Keratinocyte (primary cell): Measurements from ENCODE around the gene ZNF346. TPM values are rescaled to one million over a fixed set of nuclear protein-coding genes. Genes with fewer than 3 reads are reported as not detected.

Source experiments
- DNase-seq: peaks from one replicate; pipeline ENCODE4 v3.0.0-alpha.2; 2011; ENCODE audit warnings: low read depth, missing footprints, low spot score
- FAIRE-seq: peaks from 2 replicates; lab custom pipeline; 2011; peaks lifted over from hg19 to GRCh38; lab: Jason Lieb, UNC
- H2AFZ ChIP-seq: 2 replicates; pipeline ENCODE4 v1.6.0; 2012; ENCODE audit warnings: low read length, control low read depth, inconsistent platforms; ENCODE audit not compliant: control insufficient read depth
- H3K27ac ChIP-seq: 2 replicates; pipeline ENCODE4 v1.5.1; 2011; ENCODE audit warnings: low read length; ENCODE audit not compliant: control insufficient read depth, insufficient read depth
- H3K27me3 ChIP-seq: 3 replicates; pipeline ENCODE4 v1.6.0; 2011; ENCODE audit warnings: low read length; ENCODE audit not compliant: control insufficient read depth, insufficient read depth; ENCODE audit errors: extremely low read depth
- H3K36me3 ChIP-seq, 2 experiments: 2 replicates in 1 of 2; 3 replicates in 1 of 2; pipeline ENCODE4 v1.5.1; 2011; ENCODE audit warnings: low read length in 2 of 2, mild to moderate bottlenecking in 1 of 2; ENCODE audit not compliant: control insufficient read depth in 2 of 2, insufficient read depth in 2 of 2; ENCODE audit errors: extremely low read depth in 1 of 2
- H3K4me1 ChIP-seq: 3 replicates; pipeline ENCODE4 v1.5.1; 2011; ENCODE audit warnings: low read length; ENCODE audit not compliant: control insufficient read depth, insufficient read depth; ENCODE audit errors: extremely low read depth
- H3K4me2 ChIP-seq: 3 replicates; pipeline ENCODE4 v1.6.0; 2011; ENCODE audit warnings: low read depth, low read length; ENCODE audit not compliant: control insufficient read depth, insufficient read depth; ENCODE audit errors: extremely low read depth
- H3K4me3 ChIP-seq, 3 experiments: fragments of 200-600 bp in 1 of 3; sonication (generic) in 1 of 3; 2 replicates in 2 of 3; 3 replicates in 1 of 3; pipeline ENCODE4 v1.5.1; 2011 to 2016; ENCODE audit warnings: low read length in 3 of 3, mild to moderate bottlenecking in 3 of 3, control low read depth in 2 of 3, inconsistent platforms in 1 of 3, low read depth in 1 of 3, mixed read lengths in 1 of 3, mixed run types in 1 of 3, moderate library complexity in 1 of 3; ENCODE audit not compliant: control insufficient read depth in 2 of 3, insufficient read depth in 2 of 3; ENCODE audit errors: extremely low read depth in 1 of 3
- H3K79me2 ChIP-seq: 2 replicates; pipeline ENCODE4 v1.6.0; 2012; ENCODE audit warnings: low read length; ENCODE audit not compliant: control insufficient read depth, insufficient read depth
- H3K9ac ChIP-seq: 3 replicates; pipeline ENCODE4 v1.6.0; 2011; ENCODE audit warnings: low read length; ENCODE audit not compliant: control insufficient read depth, insufficient read depth; ENCODE audit errors: extremely low read depth
- H3K9me1 ChIP-seq: 3 replicates; pipeline ENCODE4 v1.6.0; 2011; ENCODE audit warnings: low read length; ENCODE audit not compliant: control insufficient read depth, insufficient read depth; ENCODE audit errors: extremely low read depth
- H3K9me3 ChIP-seq: 2 replicates; pipeline ENCODE4 v1.5.1; 2012; ENCODE audit warnings: low read depth, low read length; ENCODE audit not compliant: control insufficient read depth
- H4K20me1 ChIP-seq: 3 replicates; pipeline ENCODE4 v1.6.0; 2011; ENCODE audit warnings: low read length; ENCODE audit not compliant: control insufficient read depth, insufficient read depth; ENCODE audit errors: extremely low read depth
- CTCF ChIP-seq, 3 experiments: IDR thresholded peaks in 1 of 3; conservative IDR thresholded peaks in 1 of 3; optimal IDR thresholded peaks in 1 of 3; 2 replicates in 2 of 3; 3 replicates in 1 of 3; pipeline versions ENCODE3 to v1.5.1; 2011; ENCODE audit warnings: low read length in 3 of 3, mild to moderate bottlenecking in 3 of 3, moderate library complexity in 2 of 3, control low read depth in 1 of 3, inconsistent platforms in 1 of 3; ENCODE audit not compliant: insufficient read depth in 2 of 3; ENCODE audit errors: extremely low read depth in 1 of 3
- EZH2 ChIP-seq: IDR thresholded peaks from one replicate; pipeline ENCODE4 v1.6.1; 2012; ENCODE audit warnings: inconsistent platforms, mild to moderate bottlenecking, low read length, moderate library complexity
- dilution Hi-C: fragments of 300-500 bp; cut with MboI; formaldehyde crosslinking; loops from one replicate; pipeline ENCODE4 v1.7.0; 2020; ENCODE audit warnings: low sequenced_read_pairs; ENCODE audit not compliant: extremely low pct_ligation_motif_present
- polyA plus RNA-seq, 5 experiments: library from polyadenylated mRNA; depleted of rRNA in 3 of 5; stranded (reverse) in 3 of 5; stranded (forward) in 1 of 5; unstranded in 1 of 5; fragments of >200 nt; gene quantifications; 1 replicate in 1 of 5; 2 replicates in 3 of 5; 3 replicates in 1 of 5; pipeline versions ENCODE4 v1.2.1 to v1.2.3, GENCODE V29; 2011 to 2012; ENCODE audit warnings: missing spikeins in 2 of 5, low read depth in 1 of 5, low replicate concordance in 1 of 5

The ZNF346 gene
- polyA plus RNA-seq, 1 donor (not counting 4 experiments of a cell fraction or from before 2014, with no cell fraction given) = 9.5 TPM

DNA sequence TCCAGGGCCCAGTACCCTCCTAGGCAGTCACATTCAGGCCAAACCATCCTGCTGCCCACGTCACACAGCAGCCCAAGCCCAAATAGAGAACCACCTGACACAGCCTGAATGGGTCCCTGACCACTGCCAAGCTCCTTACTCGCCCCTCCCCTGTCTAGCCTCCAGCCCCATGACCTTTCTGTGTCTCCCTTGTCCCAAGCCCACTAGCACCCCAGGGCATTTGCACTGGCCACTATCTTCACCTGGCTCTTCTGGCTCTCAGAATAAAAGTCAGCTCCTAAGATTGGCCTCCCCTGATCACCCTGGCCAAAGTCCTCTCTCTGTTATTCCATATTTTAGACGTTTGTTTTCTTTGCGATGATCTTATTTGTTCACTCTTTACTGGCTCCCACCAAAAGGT, 84.7 kb downstream of the ZNF346 start:
- no peaks in the 10 kb centered on the region for H3K36me3 ChIP-seq

GRCh38 chr5:177109810-177110209, 87.3 kb downstream of the ZNF346 start:
- Histone ChIP-seq H4K20me1 (no peaks in the 10 kb centered on the region), H3K9ac (no peak overlapping the region), H3K9me1 (no peaks in the 10 kb centered on the region), H3K27me3 (peaks cover 3% of the 10 kb centered on the region), H3K4me2 (no peak overlapping the region), H3K79me2 (no peaks in the 10 kb centered on the region), H3K4me3 (no peak overlapping the region), H2AFZ (no peak overlapping the region), H3K4me1 (no peaks in the 10 kb centered on the region), H3K9me3 (no peaks in the 10 kb centered on the region), H3K27ac (no peak overlapping the region), H3K36me3 (no peaks in the 10 kb centered on the region)
- FAIRE-seq (no peak), DNase-seq (no peak)
- dilution Hi-C loops = no loop called here
- TF ChIP-seq CTCF (optimal IDR thresholded peaks at IDR 0.05 in 1 of 3, IDR thresholded peaks at IDR 0.05 in 1 of 3, conservative IDR thresholded peaks at IDR 0.05 in 1 of 3; ENCODE audit: extremely low read depth in 1 of 3, insufficient read depth in 2 of 3, low read length in 3 of 3) (no peak), EZH2 (no peak)

More for the DNA sequence above, 84.7 kb downstream of the ZNF346 start:
- Histone ChIP-seq H3K27me3 (peaks cover 3% of the 10 kb centered on the region), H3K27ac (no peak overlapping the region), H3K79me2 (no peaks in the 10 kb centered on the region), H3K9me1 (no peaks in the 10 kb centered on the region), H4K20me1 (no peaks in the 10 kb centered on the region), H3K9me3 (no peaks in the 10 kb centered on the region), H2AFZ (no peak overlapping the region), H3K4me3 (no peak overlapping the region), H3K4me2 (no peak overlapping the region), H3K9ac (no peak overlapping the region), H3K4me1 (no peaks in the 10 kb centered on the region)
- FAIRE-seq (no peak), DNase-seq (no peak)
- TF ChIP-seq EZH2 = no peak
- no peak for TF ChIP-seq CTCF (optimal IDR thresholded peaks at IDR 0.05 in 1 of 3, IDR thresholded peaks at IDR 0.05 in 1 of 3, conservative IDR thresholded peaks at IDR 0.05 in 1 of 3; ENCODE audit: extremely low read depth in 1 of 3, insufficient read depth in 2 of 3, low read length in 3 of 3)
- dilution Hi-C loops = no loop called here
